T-helper 1 cell (primary cell): ENCODE results near the gene C8A.

Source experiments
- DNase-seq, 5 donors: peaks; one replicate each; pipeline ENCODE4 v3.0.0-alpha.2; 2012 to 2020

Gene C8A

DNA sequence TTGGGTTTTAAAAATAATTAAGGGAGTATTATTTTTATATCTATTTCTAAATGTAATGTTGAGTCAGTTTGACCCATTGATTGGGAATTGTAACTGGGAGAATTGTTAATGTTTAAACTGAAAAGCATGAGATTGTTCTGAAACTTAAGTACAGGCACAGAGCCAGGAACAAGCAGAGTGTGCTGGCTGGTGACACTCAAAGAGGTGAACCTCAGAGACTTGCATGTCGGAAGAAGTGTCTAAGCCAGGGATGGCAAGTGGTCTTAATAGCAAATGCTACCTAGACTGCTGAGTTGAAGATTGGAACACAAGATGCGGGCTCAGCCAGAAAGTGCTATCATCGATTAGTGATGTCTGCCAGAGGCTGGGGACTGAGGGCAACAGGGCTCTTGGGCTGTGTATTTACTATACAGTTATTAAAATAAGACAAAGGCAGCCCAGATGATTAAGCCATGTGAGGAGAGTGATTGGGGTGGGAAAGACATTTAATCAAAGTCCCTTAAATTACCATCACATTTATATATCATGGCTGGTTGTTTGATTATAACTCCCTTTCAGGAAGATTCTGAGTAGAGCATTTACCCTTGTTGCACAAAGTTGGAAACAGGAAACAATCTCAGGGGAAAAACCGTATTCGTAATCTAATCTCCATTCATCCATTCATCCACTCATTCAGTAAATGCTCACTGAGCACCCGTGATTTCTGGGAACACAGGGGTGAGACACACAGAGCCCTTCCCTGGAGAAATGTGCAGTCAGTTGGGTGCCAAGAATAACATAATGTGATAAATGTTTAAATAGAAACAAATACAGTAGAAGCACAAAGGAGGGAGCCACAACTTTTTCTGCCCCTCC, 42.8 kb downstream of the C8A start:
- no peak for DNase-seq

DNA sequence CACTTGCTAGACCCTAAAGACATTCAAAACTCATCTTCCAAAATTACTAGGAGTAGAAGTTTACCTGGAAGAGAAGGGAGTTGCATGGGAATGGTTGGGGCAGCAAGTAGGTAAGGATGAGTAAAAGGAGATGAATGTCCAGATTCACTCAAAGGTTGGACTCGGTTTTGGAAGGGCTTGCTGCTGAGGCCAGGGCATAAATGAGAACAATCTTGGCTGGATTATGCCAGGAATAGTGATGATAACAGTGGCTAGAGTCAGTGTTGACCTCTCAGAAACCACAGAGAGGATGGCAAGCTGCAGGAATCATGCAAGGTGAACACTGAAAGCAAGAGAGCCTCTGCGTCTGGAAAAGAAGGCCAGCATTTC, 43.4 kb downstream of the C8A start:
- no peak for DNase-seq

DNA sequence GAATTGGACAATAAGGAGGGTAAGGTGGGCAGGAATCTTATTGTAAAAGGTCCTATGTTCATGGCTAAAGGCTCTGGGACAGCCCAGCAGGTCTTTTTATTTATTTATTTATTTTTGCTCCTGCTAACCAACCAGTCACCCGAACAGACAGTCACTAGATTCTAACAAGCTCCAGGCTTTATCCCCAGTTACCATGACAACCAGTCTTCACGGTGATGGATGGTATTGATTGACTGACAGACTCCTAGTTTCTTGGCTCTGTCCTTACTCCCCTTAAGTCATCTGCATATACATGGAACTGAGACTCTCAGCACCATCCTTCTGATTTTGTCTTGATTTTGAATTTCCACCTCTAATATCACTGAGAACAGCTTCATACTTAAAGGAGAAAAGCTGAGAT, 44.3 kb downstream of the C8A start:
- DNase-seq = no peak

DNA sequence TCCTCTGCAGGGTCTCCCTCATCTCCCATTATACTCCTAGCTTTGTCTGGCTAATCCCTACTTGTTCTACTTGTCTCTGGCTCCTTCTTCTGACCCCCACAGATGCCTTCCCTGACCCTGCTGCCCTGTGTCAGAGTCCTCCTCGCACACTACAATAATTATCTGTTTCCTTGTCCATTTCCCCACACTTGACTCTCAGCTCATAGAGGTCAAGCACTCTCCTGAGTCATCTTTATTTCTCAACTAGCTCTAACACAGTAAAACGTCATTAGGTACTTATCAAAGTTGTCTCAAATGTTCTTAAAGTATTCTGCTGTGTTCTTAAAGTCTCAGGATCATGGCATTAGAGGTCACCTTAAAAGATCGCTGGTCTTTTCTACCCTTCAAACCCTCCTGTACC, 47.1 kb downstream of the C8A start:
- no peak for DNase-seq

DNA sequence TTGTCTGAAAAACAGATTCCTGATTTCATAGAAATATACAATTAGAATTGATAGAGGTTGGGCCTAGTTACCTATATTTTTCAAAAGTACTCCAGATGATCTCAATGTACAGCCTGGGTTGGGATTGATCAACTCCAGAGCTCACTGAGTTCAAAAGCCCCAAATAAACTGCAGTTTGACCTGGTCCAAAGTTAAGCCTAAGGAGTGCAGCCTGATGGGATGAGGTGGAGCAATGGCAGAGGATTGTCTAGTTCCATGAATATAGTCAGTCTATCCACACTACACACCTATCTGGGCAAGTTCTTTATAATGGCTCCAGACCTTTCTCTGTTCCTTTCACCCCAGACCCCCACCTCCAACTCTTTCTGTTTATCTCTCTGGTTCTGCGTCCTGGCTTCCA, 49.2 kb downstream of the C8A start:
- no peak for DNase-seq

DNA sequence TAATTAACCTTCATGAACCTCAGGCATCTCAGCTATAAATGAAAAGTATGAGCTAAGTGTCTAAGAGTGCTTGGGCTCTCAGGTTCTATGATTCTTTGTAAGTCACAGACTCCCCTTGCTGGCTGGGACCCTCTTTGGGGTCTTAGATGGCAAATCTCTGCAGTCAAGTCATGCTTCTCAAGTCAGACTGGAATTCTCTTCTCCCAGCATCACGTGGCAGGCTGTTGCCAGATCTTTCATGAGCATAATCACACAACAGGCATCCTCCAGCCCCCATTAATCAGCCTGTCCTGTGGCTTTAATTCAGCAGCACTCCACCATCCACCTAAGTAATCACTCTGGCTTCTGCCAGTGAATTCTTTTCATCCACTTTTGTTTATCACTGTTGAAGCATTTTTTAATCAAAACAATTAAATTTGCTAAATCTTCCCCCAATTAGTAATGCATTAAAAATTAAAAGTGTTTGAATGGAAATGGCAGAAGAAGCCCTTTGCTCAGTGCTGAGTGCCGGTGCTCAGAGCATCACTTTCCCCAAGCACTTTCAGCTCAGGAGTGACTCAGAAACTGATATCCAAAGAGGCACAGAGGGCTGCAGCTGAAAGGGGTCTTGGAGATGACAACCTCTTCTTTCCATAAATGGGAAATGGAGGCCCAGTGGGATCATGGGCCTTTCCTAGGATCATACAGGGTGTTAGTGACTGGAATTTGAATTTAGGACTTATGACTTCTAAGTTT, 50.2 kb downstream of the C8A start:
- no peak for DNase-seq

DNA sequence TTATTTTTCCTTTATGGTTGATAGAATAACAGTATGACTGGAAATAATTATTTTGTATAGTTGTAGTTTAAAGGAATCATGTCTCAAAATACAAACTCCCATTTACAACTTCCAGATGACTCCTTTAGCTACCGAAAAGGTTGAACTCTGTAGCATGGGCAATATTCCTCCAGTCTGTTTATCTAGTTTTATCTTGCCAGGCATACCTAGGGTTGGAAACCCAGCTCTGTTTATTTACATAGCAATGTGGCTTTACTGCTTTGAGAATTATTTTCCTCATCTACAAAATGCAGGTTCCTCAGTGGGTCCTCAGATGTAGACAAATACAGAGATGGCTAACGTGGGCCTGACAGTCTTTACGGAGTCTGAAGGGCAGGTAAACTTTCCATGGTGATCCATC, 51.1 kb downstream of the C8A start:
- no peak for DNase-seq

DNA sequence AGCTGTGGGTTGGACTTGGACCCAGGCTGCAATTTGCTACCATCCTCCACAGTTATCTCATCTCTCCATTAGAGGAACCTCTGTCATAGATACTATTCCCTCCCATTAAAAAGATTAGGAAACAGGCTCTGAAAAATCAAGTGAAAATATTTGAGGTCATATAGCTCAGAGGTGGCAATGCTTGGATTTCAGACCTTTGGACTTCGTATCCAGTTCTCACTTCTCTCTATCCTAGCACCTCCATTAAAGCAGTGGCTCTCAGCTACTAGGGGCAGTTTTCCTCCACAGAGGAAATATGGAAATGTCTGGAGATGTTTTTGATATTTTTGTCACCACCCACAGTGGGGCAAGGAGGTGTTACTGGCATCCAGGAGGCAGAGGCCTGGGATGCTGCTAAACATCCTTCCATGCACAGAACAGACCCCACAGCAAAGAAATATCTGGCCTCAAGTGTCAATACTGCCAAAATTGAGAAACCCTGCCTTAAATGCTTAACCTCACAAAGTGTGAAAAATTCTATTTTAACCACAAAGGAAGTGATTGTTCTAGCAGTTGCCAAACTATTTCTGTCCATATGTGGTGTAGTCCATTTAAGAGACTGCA, 54.1 kb downstream of the C8A start:
- no peak for DNase-seq

DNA sequence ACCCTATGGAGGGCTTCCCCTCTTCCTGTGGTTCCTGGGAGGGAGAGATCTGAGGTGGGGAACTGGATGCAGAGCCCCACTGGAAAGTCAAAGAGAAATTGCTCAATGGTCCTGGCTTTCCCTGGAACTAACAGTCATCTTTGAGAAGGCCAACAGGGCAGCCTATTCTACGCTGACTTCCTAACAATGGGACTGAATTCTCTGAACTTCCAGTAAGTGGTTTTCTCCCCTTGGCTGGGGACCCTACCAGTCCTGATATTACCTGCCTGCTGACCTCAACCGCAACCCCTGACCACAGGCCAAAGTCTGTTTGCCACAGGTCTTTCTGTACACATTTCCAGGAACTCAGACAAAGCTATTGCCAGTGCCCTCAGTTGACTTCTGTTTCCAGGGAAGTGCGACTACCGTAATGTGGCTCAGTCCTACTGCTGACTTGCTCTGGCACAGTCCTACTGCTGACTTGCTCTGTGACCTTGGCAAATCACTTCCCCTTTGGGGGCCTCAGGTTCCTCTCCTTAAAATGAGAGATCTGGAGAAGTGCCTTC, 55.9 kb downstream of the C8A start:
- no peak for DNase-seq

DNA sequence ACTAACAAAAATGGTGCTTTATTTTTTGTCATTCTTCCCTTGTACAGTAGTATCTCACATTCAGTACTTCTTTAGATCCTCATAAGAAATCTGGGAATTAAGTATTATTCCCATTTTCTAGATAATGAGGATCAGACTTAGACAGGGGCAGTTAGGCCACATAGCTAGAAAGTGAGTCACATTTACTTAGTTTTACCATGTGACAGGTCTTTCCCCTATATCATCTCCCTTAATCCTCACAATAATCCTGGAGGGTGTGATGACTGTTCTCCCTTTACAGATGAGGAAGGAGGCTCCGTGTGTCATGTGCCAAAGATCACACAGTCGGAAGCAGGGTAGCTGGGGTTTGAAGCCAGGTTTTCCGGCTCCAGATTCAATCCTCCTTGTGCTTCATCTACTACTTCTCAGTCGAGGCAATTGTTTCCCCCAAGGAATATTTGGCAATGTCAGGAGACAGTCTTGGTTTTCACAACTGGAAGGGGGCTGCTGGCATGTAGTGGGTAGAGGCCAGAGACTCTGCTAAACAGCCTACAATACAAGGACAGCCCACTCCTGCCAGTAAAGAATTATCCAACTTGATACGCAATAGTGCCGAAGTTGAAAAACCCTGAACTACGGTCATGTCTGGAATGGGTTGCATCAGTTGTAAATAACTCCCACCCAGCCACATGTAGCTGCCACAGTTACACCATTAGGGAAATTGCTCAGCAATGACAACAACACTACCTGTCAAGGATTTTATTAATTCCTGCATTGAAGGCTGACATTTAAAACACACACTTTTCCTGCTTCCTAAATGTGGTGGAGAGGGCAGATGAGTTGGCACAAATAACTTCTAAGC, 56.7 kb downstream of the C8A start:
- DNase-seq = no peak

DNA sequence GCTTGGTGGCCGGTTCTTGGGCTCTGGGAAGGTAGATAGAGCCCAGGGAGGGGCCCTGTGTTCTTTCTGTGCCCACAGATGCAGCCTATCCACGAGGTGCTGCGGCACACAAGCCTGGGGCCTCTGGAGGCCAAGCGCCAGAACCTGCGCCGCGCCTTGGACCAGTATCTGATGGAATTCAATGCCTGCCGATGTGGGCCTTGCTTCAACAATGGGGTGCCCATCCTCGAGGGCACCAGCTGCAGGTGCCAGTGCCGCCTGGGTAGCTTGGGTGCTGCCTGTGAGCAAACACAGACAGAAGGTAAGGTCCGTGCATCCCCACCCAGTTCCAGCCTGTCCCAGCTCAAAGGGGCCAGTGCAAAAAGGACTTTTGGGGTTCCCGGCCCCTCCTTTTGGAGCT, 57.7 kb downstream of the C8A start:
- no peak for DNase-seq

DNA sequence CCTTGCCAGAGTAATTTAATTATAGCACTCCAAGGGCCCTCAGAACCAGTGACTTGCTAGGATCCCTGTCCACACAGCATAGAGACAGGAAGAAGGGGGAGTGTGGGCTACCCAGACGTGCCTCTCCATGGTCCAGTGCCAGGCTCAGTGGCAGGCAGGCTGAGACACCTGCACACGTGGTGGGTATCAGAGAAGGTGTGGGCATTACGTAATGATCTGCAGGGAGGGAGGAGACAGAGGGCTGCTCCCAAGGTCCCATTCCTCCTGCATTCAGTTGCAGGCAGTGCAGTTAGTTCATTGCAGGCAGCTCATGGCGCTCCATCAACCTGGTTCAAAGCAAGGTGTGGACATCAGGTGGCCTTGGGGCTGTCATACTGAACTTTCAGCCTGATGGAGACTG, 61.4 kb downstream of the C8A start:
- DNase-seq = no peak

DNA sequence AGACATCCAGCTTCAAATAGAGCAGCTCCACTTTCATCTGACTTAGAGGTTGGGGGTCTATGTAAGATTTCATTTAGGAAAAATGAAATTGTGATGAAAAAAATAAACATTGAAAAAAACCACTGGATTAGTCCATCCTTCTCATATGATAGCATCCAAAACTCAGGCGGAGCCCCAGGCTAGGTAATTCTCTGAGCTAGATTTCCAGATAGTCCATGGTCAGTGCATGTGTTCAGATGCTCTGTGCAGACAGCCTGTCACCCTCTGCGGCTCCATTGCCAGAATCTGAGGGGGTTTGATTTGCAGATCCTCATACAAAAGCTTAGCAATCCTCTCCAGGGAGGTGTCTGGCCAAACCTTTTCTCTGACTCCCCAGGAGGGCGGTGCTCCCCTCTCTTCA, 62.0 kb downstream of the C8A start:
- no peak for DNase-seq

DNA sequence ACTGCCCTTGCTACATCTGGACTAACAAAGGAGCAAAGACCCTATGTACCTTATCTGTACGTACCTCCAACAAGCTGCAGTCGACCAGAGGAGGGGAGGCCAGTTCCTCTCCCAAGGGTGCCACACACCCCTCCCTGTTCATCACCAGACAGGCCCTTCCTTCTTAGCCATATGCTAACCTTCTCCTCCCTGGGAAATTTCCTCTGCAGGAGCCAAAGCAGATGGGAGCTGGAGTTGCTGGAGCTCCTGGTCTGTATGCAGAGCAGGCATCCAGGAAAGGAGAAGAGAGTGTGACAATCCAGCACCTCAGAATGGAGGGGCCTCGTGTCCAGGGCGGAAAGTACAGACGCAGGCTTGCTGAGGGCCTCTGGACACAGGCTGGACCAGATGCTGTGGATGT, 62.8 kb downstream of the C8A start:
- DNase-seq = no peak

DNA sequence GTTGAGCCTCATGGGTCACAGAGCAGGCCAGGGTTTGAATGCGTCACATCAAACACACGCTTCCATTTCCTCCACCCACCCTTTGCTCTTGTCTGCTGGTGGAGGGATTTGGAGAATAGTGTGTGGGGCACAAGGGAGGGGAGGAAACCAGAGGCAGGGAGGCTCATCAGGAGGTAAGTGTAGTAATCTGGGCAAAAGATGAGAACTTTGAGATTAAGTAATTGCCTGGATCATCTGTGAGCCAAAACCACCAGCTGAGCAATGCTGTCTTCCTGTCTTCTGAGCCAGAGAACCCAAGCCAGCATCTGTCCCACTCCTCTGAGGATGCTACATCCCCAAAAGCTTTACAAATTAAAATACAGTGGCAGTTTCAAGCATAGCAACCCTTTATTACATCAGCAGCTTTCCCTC, 66.0 kb downstream of the C8A start:
- DNase-seq = no peak

DNA sequence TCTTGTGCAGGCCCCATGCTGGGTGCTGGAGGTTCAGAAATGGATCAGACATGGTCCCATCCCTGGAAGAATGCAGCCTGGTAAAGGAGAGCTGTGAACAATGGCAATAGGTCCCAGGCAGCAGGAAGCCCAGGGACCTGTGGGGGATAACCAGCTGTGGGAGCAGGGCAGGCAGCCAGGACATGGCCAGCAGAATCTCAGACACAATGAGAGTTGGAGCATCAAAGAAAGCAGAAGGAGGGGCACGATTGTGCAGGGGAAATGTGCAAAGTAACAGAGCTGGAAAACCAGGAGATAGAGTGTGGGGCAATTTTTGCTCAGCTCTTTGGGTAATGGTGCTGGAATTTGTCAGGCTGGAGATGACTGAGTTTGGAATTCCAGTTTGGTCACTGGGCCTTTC, 66.9 kb downstream of the C8A start:
- DNase-seq = no peak

DNA sequence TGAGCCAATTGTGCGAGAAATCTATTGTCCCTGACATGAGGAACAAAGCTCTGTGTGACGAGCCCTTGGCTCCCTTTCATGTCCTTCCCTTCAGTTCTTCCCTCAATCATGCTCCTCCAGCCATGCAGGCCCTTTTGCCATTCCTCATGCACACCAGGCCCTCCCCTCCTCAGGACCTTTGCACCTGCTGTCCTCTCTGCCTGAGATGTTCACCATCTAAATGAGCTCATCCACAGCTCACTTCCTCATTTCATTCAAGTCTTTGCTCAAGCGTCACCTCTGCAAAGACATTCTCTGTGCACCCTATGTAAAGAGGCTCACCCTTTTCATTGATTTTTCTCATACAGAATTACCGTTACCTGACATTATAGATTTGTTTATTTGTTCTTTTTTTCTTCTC, 67.5 kb downstream of the C8A start:
- DNase-seq = no peak

DNA sequence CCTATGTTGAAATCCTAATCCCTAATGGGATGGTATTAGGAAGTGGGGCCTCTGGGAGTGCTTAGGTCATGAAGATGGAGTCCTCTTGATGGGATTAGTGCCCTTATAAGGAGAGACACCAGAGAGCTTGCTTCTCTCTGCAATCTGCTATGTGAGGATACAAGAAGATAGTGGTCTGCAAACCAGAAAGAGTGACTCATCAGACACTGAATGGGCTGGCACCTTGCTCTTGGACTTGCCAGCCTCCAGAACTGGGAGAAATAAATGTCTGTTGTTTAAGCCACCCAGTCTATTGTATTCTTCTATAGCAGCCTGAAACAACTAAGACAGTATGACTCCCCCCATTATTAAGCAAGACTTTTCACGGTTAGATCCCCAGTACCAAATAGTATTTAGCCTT, 67.9 kb downstream of the C8A start:
- no peak for DNase-seq

DNA sequence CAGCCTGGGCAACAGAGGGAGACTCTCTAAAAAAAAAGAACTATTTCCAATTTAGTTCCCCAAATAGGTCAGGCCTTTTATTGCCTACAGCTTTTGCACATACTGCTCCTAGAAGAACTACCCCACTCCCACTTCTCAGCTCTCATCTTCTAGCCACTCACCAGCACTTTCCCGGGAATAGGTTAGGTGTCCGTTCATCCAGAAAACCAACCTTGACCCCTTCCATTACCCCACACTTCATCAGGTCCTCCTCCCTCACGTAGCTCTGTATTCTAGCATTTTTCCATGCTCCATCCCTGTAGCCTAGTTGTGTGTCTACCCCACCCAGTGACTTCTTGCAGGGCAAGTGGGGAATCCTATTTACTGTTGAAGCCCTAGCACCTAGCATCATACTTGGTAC, 68.6 kb downstream of the C8A start:
- DNase-seq = no peak

DNA sequence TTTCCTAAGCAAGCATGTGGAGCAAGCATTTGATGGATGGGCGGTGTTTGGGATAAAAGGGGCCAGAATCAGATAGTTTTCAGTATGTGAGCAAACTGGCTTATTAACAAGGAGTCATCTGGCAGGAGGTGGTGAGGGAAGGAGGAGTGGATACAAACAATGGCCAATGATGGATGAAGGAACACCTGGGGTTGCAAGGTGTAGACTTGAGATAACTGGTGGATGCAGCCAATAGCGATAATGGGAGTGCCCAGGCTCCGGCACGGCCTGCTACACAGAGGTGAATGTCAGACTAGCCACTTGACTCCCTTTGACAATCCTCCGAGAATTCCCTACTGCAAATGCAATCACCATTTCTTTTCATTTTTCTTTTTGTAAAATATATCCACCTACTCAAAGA, 69.5 kb downstream of the C8A start:
- no peak for DNase-seq

DNA sequence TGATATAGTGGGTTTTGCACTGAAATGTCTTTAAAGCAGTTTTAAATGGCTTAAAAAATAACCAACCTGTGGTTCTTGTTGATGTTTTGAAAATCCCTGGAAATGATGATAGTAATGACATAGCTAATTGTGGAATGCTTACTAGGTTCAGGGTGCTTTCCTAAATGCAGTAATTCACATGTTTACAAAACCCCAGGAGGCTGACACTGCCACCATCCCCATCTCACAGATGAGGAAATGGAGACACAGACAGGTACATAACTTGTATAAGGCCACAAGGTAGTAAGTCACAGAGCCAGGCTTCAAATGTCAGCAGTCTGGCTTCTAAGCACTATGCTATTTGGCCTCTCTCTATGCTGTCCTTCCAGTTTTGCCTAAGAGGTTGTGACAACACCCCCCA, 70.6 kb downstream of the C8A start:
- DNase-seq = no peak

DNA sequence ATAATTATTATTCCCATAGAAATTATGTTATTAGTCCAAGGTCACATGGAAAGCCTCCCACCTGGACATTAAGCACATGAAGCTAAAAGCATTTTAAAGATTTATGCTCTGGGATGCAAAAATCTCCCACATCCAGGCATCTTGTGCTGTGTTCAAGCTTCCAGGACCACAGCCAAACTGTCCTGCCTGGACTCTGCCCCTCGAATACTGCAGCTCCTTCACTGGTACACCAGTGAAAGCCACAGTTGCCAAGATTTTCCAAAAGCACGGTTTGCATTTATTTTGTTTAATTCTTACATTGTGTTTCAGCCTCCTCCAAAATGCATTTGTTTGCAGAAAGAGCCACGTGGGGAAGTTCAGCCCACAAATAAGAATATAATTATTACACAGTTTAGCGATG, 72.6 kb downstream of the C8A start:
- DNase-seq = no peak

DNA sequence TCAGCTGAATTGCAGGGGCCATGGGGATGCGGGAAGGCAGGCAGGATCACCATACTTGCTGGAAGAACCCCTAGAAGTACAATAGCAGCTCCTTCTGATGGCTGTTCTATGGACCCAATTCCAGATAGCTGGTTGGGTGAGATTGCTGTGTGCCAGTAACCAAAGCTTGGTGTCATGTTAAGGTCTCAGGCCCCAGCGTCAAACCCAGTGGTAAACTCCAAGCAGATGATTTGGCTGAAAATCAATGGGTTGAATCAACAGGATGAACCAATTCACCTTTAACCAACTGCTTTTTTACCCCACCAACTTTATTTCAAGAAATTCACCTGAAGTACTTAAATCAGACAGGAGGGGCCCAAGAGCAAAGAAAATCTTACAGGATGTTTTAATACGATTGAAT, 73.4 kb downstream of the C8A start:
- DNase-seq = no peak
